ENCODE measurements around the gene BAIAP2. TPM values are rescaled to one million over a fixed set of nuclear protein-coding genes. Genes with fewer than 3 reads are reported as not detected.

The BAIAP2 gene
- total RNA-seq, 2 experiments from 2014 or later, result 2.8 TPM

- ChIA-PET POLR2A (no interaction called here), CTCF (no interaction called here)
- Mint-ChIP-seq H3K9me3 (no peaks in the 10 kb centered on the region), H3K27me3 (peaks cover 20% of the 10 kb centered on the region), H3K4me1 (no peaks in the 10 kb centered on the region), H3K27ac (no peak within 1 kb of the TSS), H3K36me3 (ENCODE audit: low read depth) (no peaks in the 10 kb centered on the region), H3K4me3 (no peak within 1 kb of the TSS)
- no peak for DNase-seq
These were observed 131.1 kb downstream of the BAIAP2 start, which contains the start of gene AATK for GRCh38 chr17:81166033-81166492. TSS of gene AATK (minus strand) at chr17:81166221. CDS start at chr17:81165992, 229 bp downstream.

Small RNA genes lying within 50 kb of the gene (microRNA-seq; reads per million reads assigned to microRNA genes)
- gene MIR1250 (ENCODE audit: borderline microRNAs expressed, borderline replicate concordance) (not detected), gene MIR3065 (ENCODE audit: borderline microRNAs expressed, borderline replicate concordance) (not detected), gene MIR338 (ENCODE audit: borderline microRNAs expressed, borderline replicate concordance) (not detected), gene MIR657 (ENCODE audit: borderline microRNAs expressed, borderline replicate concordance) (not detected)

Other genes starting within 250 kb of the BAIAP2 start
- gene CHMP6, start 43.3 kb upstream of the BAIAP2 start, total RNA-seq, result 10 to 100 TPM; 31.3 to 32.9 TPM
- not detected for gene PVALEF, start 130.4 kb downstream of the BAIAP2 start, total RNA-seq
- under 1 TPM; 0.25 to 0.31 TPM for gene AATK, start 131.1 kb downstream of the BAIAP2 start, total RNA-seq
- 10 to 100 TPM; 13.6 to 19.5 TPM for gene CEP131, start 187.8 kb downstream of the BAIAP2 start, total RNA-seq
- 10 to 100 TPM; 54.5 to 63.2 TPM for gene TEPSIN, start 203.9 kb downstream of the BAIAP2 start, total RNA-seq
- gene NDUFAF8, start 204.2 kb downstream of the BAIAP2 start, total RNA-seq, result 10 to 100 TPM; 30.7 to 39.0 TPM

All from activated CD4-positive, alpha-beta T cell treated with anti-CD3 and anti-CD28 coated beads, Interleukin-2, amount 10 ng/mL, durations not matched to agents 7 days and 5 days (primary cell).